KMS-11 (cell line): Measurements from ENCODE around the gene TMEM38A.
A peak's percentile ranks its signal among the peaks of the same experiment; 100 is the strongest.

Experiments
- H2AFZ ChIP-seq: fragments of 200-600 bp; sonication (generic); 2 replicates; pipeline ENCODE4 v1.6.1; 2016; ENCODE audit warnings: antibody characterized with exemption, mixed run types, low read depth
- H3K27ac ChIP-seq: fragments of 200-600 bp; sonication (generic); 2 replicates; pipeline ENCODE4 v1.6.1; 2016; ENCODE audit warnings: mild to moderate bottlenecking, mixed run types
- H3K27me3 ChIP-seq: fragments of 200-600 bp; sonication (generic); 2 replicates; pipeline ENCODE4 v1.6.1; 2017; ENCODE audit warnings: mild to moderate bottlenecking, low read depth, mixed run types, moderate library complexity; ENCODE audit not compliant: insufficient read depth
- H3K36me3 ChIP-seq: fragments of 200-600 bp; sonication (generic); 2 replicates; pipeline ENCODE4 v1.6.1; 2017; ENCODE audit warnings: mild to moderate bottlenecking, mixed run types; ENCODE audit not compliant: insufficient read depth
- H3K4me1 ChIP-seq: fragments of 200-600 bp; sonication (generic); 2 replicates; pipeline ENCODE4 v1.6.1; 2016; ENCODE audit warnings: mild to moderate bottlenecking, low read depth, mixed run types; ENCODE audit not compliant: poor library complexity, severe bottlenecking
- H3K4me2 ChIP-seq: fragments of 200-600 bp; sonication (generic); 2 replicates; pipeline ENCODE4 v1.7.0; 2016; ENCODE audit warnings: mild to moderate bottlenecking, mixed run types
- H3K4me3 ChIP-seq: fragments of 200-600 bp; sonication (generic); IDR thresholded peaks from 2 replicates; pipeline ENCODE4 v1.6.1; 2017; ENCODE audit warnings: low read depth, low read length, mixed read lengths; ENCODE audit not compliant: insufficient read depth
- H3K79me2 ChIP-seq: fragments of 200-600 bp; sonication (generic); 2 replicates; pipeline ENCODE4 v1.6.1; 2016; ENCODE audit warnings: low read depth, mixed run types; ENCODE audit not compliant: insufficient read depth
- H3K9ac ChIP-seq: fragments of 200-600 bp; sonication (generic); 2 replicates; pipeline ENCODE4 v1.6.1; 2016; ENCODE audit warnings: mild to moderate bottlenecking, mixed run types
- H4K20me1 ChIP-seq: fragments of 200-600 bp; sonication (generic); 2 replicates; pipeline ENCODE4 v1.6.1; 2016; ENCODE audit warnings: mild to moderate bottlenecking, mixed run types; ENCODE audit not compliant: insufficient read depth
- CTCF ChIP-seq: fragments of 200-600 bp; sonication (generic); conservative IDR thresholded peaks from 2 replicates; pipeline ENCODE4 v1.6.1; 2017; ENCODE audit warnings: low read depth, mild to moderate bottlenecking, antibody characterized with exemption, low read length, moderate library complexity, mixed read lengths

TMEM38A gene

GRCh38 chr19:16714702-16715287 lies 53.9 kb downstream of the TMEM38A start:
- Histone ChIP-seq H3K4me3 (no peak overlapping the region), H3K9ac (no peak overlapping the region), H3K36me3 (no peaks in the 10 kb centered on the region), H2AFZ (no peak overlapping the region), H3K27ac (no peak overlapping the region), H3K79me2 (no peaks in the 10 kb centered on the region), H3K4me1 (no peaks in the 10 kb centered on the region), H3K4me2 (no peak overlapping the region), H3K27me3 (no peaks in the 10 kb centered on the region), H4K20me1 (no peaks in the 10 kb centered on the region)
- TF ChIP-seq CTCF, result peak; percentile 76

GRCh38 chr19:16715611-16716010 lies 54.7 kb downstream of the TMEM38A start:
- TF ChIP-seq CTCF, result no peak
- Histone ChIP-seq H3K79me2 (no peaks in the 10 kb centered on the region), H3K36me3 (no peaks in the 10 kb centered on the region), H3K9ac (no peak overlapping the region), H3K4me2 (no peak overlapping the region), H3K27ac (no peak overlapping the region), H2AFZ (no peak overlapping the region), H3K4me3 (no peak overlapping the region), H4K20me1 (no peaks in the 10 kb centered on the region), H3K27me3 (no peaks in the 10 kb centered on the region), H3K4me1 (no peaks in the 10 kb centered on the region)

GRCh38 chr19:16721051-16721450 lies 60.1 kb downstream of the TMEM38A start:
- Histone ChIP-seq H4K20me1 (no peaks in the 10 kb centered on the region), H2AFZ (no peak overlapping the region), H3K36me3 (no peaks in the 10 kb centered on the region), H3K27me3 (no peaks in the 10 kb centered on the region), H3K9ac (no peak overlapping the region), H3K4me2 (no peak overlapping the region), H3K4me1 (no peaks in the 10 kb centered on the region), H3K27ac (no peak overlapping the region), H3K79me2 (no peaks in the 10 kb centered on the region), H3K4me3 (no peak overlapping the region)
- TF ChIP-seq CTCF, result no peak

GRCh38 chr19:16722591-16722990 lies 61.7 kb downstream of the TMEM38A start:
- no peaks in the 10 kb centered on the region for H3K4me1 ChIP-seq
- no peaks in the 10 kb centered on the region for H4K20me1 ChIP-seq
- no peak overlapping the region for H3K4me3 ChIP-seq
- H3K9ac ChIP-seq, result no peak overlapping the region
- no peak for TF ChIP-seq CTCF
- H3K4me2 ChIP-seq, result no peak overlapping the region
- no peak overlapping the region for H2AFZ ChIP-seq
- no peaks in the 10 kb centered on the region for H3K79me2 ChIP-seq
- H3K27me3 ChIP-seq, result no peaks in the 10 kb centered on the region
- H3K36me3 ChIP-seq, result no peaks in the 10 kb centered on the region
- H3K27ac ChIP-seq, result no peak overlapping the region
